ENCODE data around the gene SUB1.
"Not testable (repeated sequence)": the region's sequence is repeated elsewhere in the genome, so short reads cannot be mapped to it uniquely, and the experiment has no call there.

The SUB1 gene

DNA sequence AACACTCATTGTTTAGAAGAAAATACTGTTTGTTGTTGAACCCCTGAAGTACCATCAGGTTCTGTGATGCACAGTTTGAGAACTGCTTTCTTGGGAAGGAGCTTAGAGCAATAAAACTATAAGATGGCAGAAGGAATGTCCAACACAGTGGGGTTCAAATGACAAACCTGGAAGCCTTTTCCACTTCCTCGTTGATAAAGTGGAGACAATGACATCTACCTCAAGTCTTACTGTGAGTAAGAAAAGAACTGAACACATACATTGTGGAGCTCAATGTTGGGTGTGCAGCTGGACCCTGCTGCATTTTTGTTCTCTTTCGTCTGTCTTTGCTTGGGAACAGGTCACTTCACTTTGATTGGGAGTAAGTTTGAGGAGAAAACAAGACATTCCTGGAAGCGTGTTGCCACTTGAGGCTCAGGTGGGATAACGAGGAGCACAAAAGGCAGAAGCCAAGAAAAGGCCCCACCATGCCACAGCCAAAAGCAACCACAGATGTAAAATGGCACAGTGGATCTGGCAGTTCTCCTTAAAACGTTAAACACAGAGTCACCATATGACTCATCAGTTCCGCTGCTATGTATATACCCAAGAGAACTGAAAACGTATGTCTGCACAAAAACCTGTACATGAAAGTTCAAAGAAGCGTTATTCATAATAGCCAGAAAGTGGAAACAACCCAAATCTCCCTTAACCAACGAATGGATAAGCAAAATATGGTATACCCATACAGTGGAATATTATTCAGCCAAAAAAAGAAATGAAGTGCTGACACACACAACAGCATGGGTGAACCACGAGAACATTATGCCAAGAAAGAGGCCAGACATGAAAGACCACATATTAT, 42.9 kb upstream of the SUB1 start:
- TF ChIP-seq, protein P1, sequence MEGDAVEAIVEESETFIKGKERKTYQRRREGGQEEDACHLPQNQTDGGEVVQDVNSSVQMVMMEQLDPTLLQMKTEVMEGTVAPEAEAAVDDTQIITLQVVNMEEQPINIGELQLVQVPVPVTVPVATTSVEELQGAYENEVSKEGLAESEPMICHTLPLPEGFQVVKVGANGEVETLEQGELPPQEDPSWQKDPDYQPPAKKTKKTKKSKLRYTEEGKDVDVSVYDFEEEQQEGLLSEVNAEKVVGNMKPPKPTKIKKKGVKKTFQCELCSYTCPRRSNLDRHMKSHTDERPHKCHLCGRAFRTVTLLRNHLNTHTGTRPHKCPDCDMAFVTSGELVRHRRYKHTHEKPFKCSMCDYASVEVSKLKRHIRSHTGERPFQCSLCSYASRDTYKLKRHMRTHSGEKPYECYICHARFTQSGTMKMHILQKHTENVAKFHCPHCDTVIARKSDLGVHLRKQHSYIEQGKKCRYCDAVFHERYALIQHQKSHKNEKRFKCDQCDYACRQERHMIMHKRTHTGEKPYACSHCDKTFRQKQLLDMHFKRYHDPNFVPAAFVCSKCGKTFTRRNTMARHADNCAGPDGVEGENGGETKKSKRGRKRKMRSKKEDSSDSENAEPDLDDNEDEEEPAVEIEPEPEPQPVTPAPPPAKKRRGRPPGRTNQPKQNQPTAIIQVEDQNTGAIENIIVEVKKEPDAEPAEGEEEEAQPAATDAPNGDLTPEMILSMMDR (IDR thresholded peaks at IDR 0.05; ENCODE audit: low read length, missing control alignments): no peak
- peak; percentile 58 for DNase-seq (ENCODE audit: low read depth)
- no peak overlapping the region for H3K4me3 ChIP-seq (replicated peaks; ENCODE audit: low read depth, low read length)

DNA sequence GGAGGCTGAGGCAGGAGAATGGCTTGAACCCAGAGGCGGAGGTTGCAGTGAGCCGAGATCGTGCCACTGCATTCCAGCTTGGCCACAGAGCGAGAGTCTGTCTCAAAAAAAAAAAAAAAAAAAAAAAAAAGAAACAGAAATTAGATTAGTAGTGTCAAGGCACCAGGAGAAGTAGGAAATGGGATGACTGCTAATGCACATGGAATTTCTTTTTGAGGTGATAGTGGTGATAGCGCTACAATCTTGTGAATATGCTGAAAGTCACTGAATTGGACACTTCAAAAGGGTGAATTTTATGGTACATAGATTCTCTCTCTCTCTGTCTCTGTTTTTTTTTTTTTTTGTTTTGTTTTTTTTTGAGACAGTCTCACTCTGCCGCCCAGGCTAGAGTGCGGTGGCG, 42.1 kb upstream of the SUB1 start:
- H3K4me3 ChIP-seq (replicated peaks; ENCODE audit: low read depth, low read length): no peak overlapping the region
- DNase-seq (ENCODE audit: low read depth): peak; percentile 18
- TF ChIP-seq, protein P1 (IDR thresholded peaks at IDR 0.05; ENCODE audit: low read length, missing control alignments): no peak

DNA sequence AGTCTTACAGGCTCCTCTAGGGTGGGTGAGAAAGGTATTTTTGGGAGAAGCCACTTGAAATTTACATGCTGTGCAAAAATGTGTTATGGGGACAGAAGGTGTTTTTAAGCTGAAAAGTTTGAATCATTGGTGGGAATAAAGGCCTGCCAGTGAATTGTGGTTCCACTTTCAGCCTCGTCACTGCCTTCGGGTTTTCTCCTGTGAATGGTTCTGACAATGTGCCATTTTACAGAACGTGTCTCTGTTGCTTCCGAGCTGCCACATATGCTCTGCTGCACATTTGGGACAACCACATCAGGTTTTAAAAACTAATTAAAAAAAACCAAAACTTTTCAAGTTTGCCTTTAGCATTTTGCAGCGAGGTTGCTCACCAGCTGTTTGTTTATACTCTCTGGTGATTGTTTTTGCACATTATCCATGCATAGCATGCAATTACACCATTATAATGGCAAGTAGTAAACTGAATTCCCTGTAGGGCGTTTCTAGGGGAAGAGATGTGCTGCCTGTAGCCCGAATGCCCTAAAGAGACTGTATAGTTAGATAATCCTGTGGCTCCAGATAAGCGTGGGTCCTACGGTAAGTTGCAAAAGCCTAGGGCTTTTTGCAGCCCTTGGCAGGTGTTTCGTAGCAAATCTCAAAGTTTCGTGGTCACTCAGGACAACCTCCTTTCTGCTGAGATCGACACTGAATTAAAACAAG, 40.1 kb upstream of the SUB1 start:
- no peak overlapping the region for H3K4me3 ChIP-seq (replicated peaks; ENCODE audit: low read depth, low read length)
- no peak for DNase-seq (ENCODE audit: low read depth)
- TF ChIP-seq, protein P1 (IDR thresholded peaks at IDR 0.05; ENCODE audit: low read length, missing control alignments): no peak

DNA sequence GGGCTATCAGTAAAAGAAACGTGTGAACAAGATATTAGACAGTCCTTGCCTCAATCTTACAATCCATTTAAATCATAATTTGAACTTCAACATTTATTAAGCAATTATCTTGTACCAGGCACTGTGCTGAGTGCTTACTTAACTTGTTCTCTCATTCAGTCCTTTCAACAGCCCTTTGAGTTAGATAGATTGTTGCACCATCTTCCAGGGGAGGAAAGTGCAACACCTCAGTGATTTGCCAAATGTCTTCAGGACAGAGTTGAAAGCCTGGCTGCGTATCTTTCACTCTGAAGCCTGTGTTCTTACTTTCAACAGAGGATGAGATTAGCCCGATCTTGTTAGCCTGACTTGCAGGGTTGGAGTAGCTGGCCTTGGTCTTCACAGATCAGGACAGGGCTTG, 34.2 kb upstream of the SUB1 start:
- no peak overlapping the region for H3K4me3 ChIP-seq (replicated peaks; ENCODE audit: low read depth, low read length)
- TF ChIP-seq, protein P1 (IDR thresholded peaks at IDR 0.05; ENCODE audit: low read length, missing control alignments): no peak
- DNase-seq (ENCODE audit: low read depth): peak; percentile 11

DNA sequence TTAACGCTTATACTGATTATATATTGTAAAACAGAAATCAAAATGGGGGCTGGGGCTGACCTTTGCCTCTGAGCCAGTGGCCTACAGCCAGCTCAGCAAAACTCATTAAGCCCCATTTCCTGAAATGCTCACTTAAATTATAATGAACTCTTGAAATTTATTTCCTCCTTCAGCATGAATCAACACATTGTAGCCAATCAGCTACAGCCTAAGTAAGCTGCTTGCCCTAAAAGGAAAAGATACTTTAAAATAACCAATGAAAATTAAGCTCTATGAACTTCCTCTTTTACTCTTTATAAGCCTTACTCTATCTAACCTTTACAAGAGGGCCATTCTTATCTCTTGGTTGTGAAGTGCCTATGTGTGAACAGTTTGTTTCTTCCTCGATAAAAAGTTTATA, 33.5 kb upstream of the SUB1 start:
- DNase-seq (ENCODE audit: low read depth): no peak
- TF ChIP-seq, protein P1 (IDR thresholded peaks at IDR 0.05; ENCODE audit: low read length, missing control alignments): no peak
- no peak overlapping the region for H3K4me3 ChIP-seq (replicated peaks; ENCODE audit: low read depth, low read length)

DNA sequence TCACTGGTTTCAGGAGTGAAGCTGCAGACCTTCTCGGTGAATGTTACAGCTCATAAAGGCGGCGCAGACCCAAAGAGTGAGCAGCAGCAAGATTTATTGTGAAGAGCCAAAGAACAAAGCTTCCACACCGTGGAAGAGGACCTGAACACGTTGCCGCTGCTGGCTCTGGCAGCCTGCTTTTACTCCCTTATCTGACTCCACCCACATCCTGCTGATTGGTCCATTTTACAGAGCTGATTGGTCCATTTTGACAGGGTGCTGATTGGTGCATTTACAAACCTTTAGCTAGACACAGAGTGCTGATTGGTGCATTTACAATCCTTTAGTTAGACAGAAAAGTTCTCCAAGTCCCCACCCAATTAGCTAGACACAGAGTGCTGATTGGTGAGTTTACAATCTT, 32.9 kb upstream of the SUB1 start:
- DNase-seq (ENCODE audit: low read depth); H3K4me3 ChIP-seq (replicated peaks; ENCODE audit: low read depth, low read length): not testable (repeated sequence)

DNA sequence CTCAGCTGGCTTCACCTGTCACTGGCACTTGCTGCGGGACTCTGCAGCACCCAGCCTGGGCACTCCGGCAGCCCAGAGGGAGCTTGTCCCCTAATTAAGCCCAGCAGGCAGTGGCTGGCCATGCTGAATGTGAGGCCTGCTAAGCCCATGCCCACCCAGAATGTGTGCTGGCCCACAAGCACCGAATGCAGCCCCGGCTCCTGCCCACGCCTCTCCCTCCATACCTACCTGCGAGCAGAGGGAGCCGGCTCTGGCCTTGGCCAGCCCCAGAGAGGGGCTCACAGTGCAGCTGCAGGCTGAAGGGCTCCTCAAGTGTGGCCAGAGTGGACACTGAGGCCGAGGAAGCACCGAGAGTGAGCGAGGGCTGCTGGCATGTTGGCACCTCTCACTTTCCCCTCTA, 32.4 kb upstream of the SUB1 start:
- H3K4me3 ChIP-seq (replicated peaks; ENCODE audit: low read depth, low read length): no peak overlapping the region
- TF ChIP-seq, protein P1 (IDR thresholded peaks at IDR 0.05; ENCODE audit: low read length, missing control alignments): no peak
- no peak for DNase-seq (ENCODE audit: low read depth)

DNA sequence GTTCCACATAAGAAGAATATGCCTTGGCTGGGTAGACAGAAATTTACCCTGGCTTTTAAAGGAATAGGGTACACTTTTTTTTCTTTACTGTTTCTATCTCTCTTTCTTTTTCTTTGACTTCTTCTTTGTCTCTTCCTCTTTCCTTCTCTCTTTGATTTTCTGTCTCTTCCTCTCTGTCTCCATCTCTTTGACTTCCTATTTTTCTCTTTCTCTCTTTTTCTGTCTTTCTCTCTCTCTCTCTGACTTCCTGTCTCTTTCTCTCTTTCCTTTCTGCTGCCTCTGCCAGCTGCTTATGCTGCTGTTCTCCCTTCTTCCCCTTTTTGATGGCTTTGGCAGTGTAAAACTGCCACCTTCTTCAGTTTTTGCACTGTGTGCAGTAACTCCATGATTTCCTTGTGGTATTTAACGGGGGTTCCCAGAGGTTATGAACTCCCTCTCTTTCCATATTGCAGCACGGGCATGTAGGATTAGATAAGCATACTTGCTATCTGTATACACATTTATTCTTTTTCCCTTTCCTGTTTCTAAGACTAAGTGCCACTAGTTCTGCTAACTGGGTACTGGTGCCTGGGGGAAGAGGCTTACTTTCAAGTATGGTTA, 31.1 kb upstream of the SUB1 start:
- DNase-seq (ENCODE audit: low read depth); H3K4me3 ChIP-seq (replicated peaks; ENCODE audit: low read depth, low read length): not testable (repeated sequence)

DNA sequence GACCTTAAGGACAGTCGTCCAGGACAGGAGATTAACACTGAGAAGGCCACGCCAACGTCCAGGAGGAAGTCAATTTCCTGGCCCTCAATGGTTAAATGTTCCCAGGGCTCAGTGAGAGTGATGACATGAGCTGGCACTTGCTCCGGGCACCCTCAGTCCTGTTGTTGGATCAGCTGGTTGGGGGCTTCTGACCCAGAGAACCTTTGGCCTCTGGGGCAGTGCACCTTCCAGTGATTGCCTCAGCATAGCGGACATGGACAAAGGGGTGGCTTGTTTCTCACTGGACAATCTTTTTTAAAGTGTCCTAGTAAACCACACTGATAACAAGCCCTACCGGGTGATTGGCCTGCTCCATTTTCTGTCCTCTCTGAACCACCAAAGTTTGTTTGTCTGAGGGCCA, 28.8 kb upstream of the SUB1 start:
- not testable (repeated sequence) for H3K4me3 ChIP-seq (replicated peaks; ENCODE audit: low read depth, low read length); DNase-seq (ENCODE audit: low read depth)

Measured in fibroblast of pulmonary artery (primary cell).